DND-41 (cell line): ENCODE measurements around the gene KRT77.

Experiments used
- ATAC-seq: fragments of 200-7000 bp; cut with Tn5 transposase; 3 replicates; pipeline ENCODE4 v1.9.1; 2021; ENCODE audit warnings: low read depth; ENCODE audit not compliant: insufficient read depth
- DNase-seq: peaks from one replicate; pipeline ENCODE4 v3.0.0-alpha.2; 2020
- H2AFZ ChIP-seq: 2 replicates; pipeline ENCODE4 v1.6.0; 2012; ENCODE audit warnings: low read depth, low read length
- H3K27ac ChIP-seq: 2 replicates; pipeline ENCODE4 v1.5.1; 2012; ENCODE audit warnings: low read length, inconsistent platforms
- H3K27me3 ChIP-seq: fragments of 200-600 bp; sonication (generic); 2 replicates; pipeline ENCODE4 v1.6.0; 2012; ENCODE audit warnings: low read length, mild to moderate bottlenecking, inconsistent platforms; ENCODE audit not compliant: insufficient read depth, poor library complexity
- H3K36me3 ChIP-seq: 2 replicates; pipeline ENCODE4 v1.5.1; 2012; ENCODE audit warnings: low read length, inconsistent platforms; ENCODE audit not compliant: insufficient read depth
- H3K4me1 ChIP-seq: 2 replicates; pipeline ENCODE4 v1.5.1; 2012; ENCODE audit warnings: mild to moderate bottlenecking, low read length; ENCODE audit not compliant: insufficient read depth
- H3K4me2 ChIP-seq: 2 replicates; pipeline ENCODE4 v1.6.0; 2012; ENCODE audit warnings: mild to moderate bottlenecking, moderate library complexity, low read length, inconsistent platforms; ENCODE audit not compliant: insufficient read depth
- H3K4me3 ChIP-seq, 2 experiments: fragments of 200-600 bp in 1 of 2; shearing (Covaris generic) in 1 of 2; 2 replicates each; pipeline ENCODE4 v1.5.1; 2012 to 2016; ENCODE audit warnings: inconsistent platforms in 2 of 2, low read length in 2 of 2, mild to moderate bottlenecking in 2 of 2, low read depth in 1 of 2, moderate library complexity in 1 of 2
- H3K79me2 ChIP-seq: 2 replicates; pipeline ENCODE4 v1.6.0; 2012; ENCODE audit warnings: low read length, inconsistent platforms; ENCODE audit not compliant: insufficient read depth
- H3K9ac ChIP-seq: 2 replicates; pipeline ENCODE4 v1.6.0; 2012; ENCODE audit warnings: low read depth, mild to moderate bottlenecking, inconsistent platforms, low read length, moderate library complexity
- H3K9me3 ChIP-seq: 2 replicates; pipeline ENCODE4 v1.5.1; 2012; ENCODE audit warnings: low read length, moderate library complexity, mild to moderate bottlenecking, inconsistent platforms; ENCODE audit not compliant: insufficient read depth, severe bottlenecking
- H4K20me1 ChIP-seq: 2 replicates; pipeline ENCODE4 v1.6.0; 2012; ENCODE audit warnings: low read length; ENCODE audit not compliant: insufficient read depth
- EZH2 ChIP-seq: IDR thresholded peaks from 3 replicates; pipeline ENCODE4 v1.6.1; 2012; ENCODE audit warnings: borderline replicate concordance, low read depth, mild to moderate bottlenecking, moderate library complexity, low read length, inconsistent platforms; ENCODE audit not compliant: severe bottlenecking
- TF ChIP-seq, protein P1 (sequence below): IDR thresholded peaks from 2 replicates; pipeline ENCODE4 v1.5.1; 2012; ENCODE audit warnings: borderline replicate concordance, low read length, moderate library complexity, mild to moderate bottlenecking; ENCODE audit not compliant: poor library complexity, severe bottlenecking; ENCODE audit errors: extremely low read depth

The KRT77 gene

DNA sequence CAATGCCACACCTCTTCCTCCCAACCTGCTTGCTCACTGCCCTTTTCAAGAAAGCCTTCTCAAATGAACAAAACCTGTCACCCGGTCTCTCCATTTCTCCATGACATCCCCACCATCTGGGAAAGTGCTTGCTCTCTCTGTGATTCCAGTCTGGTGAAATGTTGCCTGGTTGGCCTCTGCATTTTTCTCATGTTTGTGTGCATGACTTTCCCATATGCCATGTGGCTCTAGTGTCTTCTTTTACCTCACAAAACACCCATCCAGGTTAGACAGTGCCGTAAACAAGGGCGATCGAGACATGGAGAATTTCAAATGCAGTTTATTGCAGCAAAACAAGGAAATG, 28.9 kb downstream of the KRT77 start:
- Histone ChIP-seq H3K27ac (no peak overlapping the region), H3K36me3 (no peaks in the 10 kb centered on the region), H3K9ac (no peak overlapping the region), H3K4me1 (no peaks in the 10 kb centered on the region), H3K4me2 (no peak overlapping the region), H3K4me3 (no peak overlapping the region), H3K79me2 (no peaks in the 10 kb centered on the region), H2AFZ (no peak overlapping the region), H3K9me3 (no peaks in the 10 kb centered on the region), H3K27me3 (peaks cover 3% of the 10 kb centered on the region), H4K20me1 (no peaks in the 10 kb centered on the region)
- ATAC-seq, result no peak
- DNase-seq, result no peak
- TF ChIP-seq, protein P1, sequence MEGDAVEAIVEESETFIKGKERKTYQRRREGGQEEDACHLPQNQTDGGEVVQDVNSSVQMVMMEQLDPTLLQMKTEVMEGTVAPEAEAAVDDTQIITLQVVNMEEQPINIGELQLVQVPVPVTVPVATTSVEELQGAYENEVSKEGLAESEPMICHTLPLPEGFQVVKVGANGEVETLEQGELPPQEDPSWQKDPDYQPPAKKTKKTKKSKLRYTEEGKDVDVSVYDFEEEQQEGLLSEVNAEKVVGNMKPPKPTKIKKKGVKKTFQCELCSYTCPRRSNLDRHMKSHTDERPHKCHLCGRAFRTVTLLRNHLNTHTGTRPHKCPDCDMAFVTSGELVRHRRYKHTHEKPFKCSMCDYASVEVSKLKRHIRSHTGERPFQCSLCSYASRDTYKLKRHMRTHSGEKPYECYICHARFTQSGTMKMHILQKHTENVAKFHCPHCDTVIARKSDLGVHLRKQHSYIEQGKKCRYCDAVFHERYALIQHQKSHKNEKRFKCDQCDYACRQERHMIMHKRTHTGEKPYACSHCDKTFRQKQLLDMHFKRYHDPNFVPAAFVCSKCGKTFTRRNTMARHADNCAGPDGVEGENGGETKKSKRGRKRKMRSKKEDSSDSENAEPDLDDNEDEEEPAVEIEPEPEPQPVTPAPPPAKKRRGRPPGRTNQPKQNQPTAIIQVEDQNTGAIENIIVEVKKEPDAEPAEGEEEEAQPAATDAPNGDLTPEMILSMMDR, result no peak
- TF ChIP-seq EZH2, result no peak

DNA sequence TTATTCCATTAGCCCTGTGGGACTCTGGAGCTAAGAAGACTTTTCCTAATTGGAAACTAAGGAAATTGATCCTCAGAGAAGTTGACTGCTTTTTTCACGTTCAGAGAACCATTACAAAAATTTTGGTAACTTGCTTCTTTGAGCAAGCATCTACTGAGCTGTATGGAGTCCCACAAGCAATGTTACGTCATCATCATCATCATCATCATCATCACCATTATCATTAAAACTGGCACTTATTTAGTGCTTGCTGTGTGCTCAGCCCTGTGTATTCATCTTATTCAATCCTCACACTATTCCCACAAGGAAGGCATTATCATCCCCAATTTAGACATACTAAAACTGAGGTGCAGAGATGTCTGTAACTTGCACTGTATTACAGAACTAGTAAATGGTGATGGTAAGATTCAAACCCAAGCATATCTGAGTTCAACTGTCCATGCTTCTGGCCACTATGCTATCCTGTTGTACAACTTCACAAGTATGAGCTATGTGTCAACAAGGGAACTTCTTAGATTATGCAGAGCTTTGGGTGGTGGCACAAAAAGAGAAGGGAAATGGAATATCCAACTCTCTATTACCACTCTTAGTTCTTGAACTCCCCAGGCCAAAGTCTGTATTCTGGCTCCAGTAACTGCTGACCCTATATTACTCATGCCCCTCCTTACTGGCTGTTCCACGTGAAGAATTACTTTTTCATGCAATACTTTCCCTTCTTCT, 29.5 kb downstream of the KRT77 start:
- Histone ChIP-seq H3K79me2 (no peaks in the 10 kb centered on the region), H3K9me3 (no peaks in the 10 kb centered on the region), H3K4me2 (no peak overlapping the region), H4K20me1 (no peaks in the 10 kb centered on the region), H3K4me3 (no peak overlapping the region), H3K27ac (no peak overlapping the region), H2AFZ (no peak overlapping the region), H3K4me1 (no peaks in the 10 kb centered on the region), H3K36me3 (no peaks in the 10 kb centered on the region), H3K27me3 (peaks cover 3% of the 10 kb centered on the region), H3K9ac (no peak overlapping the region)
- no peak for DNase-seq
- TF ChIP-seq EZH2, result no peak
- TF ChIP-seq, protein P1, result no peak
- no peak for ATAC-seq

DNA sequence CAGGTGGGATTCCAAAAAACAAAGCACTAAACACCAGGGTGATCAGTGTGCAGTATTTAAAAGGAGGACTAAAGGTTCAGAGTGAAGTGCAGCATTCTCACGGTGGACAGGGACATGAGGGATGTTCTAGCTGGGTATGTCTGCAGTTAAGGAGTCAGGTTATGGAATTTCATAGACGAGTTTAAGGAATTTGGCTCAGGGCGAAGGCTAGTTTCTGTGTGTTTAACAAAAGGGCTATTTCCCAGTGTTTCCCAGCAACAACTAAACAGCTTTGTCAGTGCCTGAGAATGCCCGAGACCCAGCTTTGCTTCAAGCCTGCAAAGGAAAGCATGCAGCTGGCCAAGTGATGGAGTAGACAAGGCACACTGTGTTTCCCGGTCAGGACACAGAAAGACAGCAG, 30.1 kb downstream of the KRT77 start:
- H3K4me2 ChIP-seq, result no peak overlapping the region
- H3K9me3 ChIP-seq, result no peaks in the 10 kb centered on the region
- no peak overlapping the region for H2AFZ ChIP-seq
- TF ChIP-seq, protein P1, result no peak
- no peak for TF ChIP-seq EZH2
- no peak overlapping the region for H3K4me3 ChIP-seq
- DNase-seq, result no peak
- peaks cover 3% of the 10 kb centered on the region for H3K27me3 ChIP-seq
- no peak overlapping the region for H3K9ac ChIP-seq
- H3K36me3 ChIP-seq, result no peaks in the 10 kb centered on the region
- no peaks in the 10 kb centered on the region for H4K20me1 ChIP-seq
- no peaks in the 10 kb centered on the region for H3K4me1 ChIP-seq
- H3K79me2 ChIP-seq, result no peaks in the 10 kb centered on the region
- H3K27ac ChIP-seq, result no peak overlapping the region
- ATAC-seq, result no peak
